Mesothelial cell of epicardium (in vitro differentiated cells): ENCODE data around the gene KRT37. TPM values are rescaled to one million over a fixed set of nuclear protein-coding genes. Genes with fewer than 3 reads are reported as not detected.

Experiments used
- DNase-seq, 2 experiments: peaks; one replicate each; pipeline ENCODE4 v3.0.0; 2021; ENCODE audit warnings: low spot score in 2 of 2; ENCODE audit not compliant: unreplicated experiment in 2 of 2
- H3K27ac Mint-ChIP-seq: 2 replicates; pipeline ENCODE4 v1.8.0; 2021; ENCODE audit warnings: mixed read lengths
- H3K27me3 Mint-ChIP-seq: 2 replicates; pipeline ENCODE4 v1.8.0; 2021; ENCODE audit warnings: low read depth, mixed read lengths
- H3K36me3 Mint-ChIP-seq: 2 replicates; pipeline ENCODE4 v1.8.0; 2021; ENCODE audit warnings: mixed read lengths
- H3K4me1 Mint-ChIP-seq: 2 replicates; pipeline ENCODE4 v1.8.0; 2021; ENCODE audit warnings: mixed read lengths
- H3K4me3 Mint-ChIP-seq: 2 replicates; pipeline ENCODE4 v1.8.0; 2021; ENCODE audit warnings: mild to moderate bottlenecking, moderate library complexity, mixed read lengths
- H3K9me3 Mint-ChIP-seq: 2 replicates; pipeline ENCODE4 v1.8.0; 2021; ENCODE audit warnings: mixed read lengths
- total RNA-seq: library from RNA; stranded (reverse); gene quantifications from 3 replicates; pipeline ENCODE4 v1.2.1, GENCODE V29; 2021
- TF ChIP-seq, protein P1 (sequence below): fragments of 200-600 bp; sonication (generic); IDR thresholded peaks from one replicate; pipeline ENCODE4 v1.5.0; 2021; ENCODE audit warnings: antibody characterized with exemption; ENCODE audit not compliant: unreplicated experiment

The KRT37 gene
- total RNA-seq, 1 donor from 2014 or later, result not detected

DNA sequence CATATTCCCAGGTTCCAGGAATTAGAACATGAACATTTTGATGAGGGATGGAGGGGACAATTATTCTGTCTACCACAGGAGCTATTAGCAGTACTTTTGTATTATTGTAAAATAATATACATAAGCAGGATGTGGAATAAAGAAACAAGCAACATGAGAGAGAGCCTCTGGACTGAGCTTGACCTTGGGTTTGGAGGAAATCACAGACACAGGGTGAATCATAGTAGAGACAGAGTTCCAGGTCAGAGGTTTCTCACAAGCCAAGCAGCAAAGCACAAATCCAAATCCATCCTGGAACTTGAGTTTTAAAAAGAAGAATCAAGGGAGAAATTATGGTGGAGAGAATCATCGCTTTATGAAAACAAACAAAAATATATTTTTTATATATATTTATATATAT is 32.1 kb downstream of the KRT37 start:
- Mint-ChIP-seq H3K9me3 (no peaks in the 10 kb centered on the region), H3K27ac (no peak overlapping the region), H3K36me3 (peaks cover 2% of the 10 kb centered on the region), H3K4me1 (peaks cover 28% of the 10 kb centered on the region), H3K27me3 (no peaks in the 10 kb centered on the region), H3K4me3 (no peak overlapping the region)
- TF ChIP-seq, protein P1, sequence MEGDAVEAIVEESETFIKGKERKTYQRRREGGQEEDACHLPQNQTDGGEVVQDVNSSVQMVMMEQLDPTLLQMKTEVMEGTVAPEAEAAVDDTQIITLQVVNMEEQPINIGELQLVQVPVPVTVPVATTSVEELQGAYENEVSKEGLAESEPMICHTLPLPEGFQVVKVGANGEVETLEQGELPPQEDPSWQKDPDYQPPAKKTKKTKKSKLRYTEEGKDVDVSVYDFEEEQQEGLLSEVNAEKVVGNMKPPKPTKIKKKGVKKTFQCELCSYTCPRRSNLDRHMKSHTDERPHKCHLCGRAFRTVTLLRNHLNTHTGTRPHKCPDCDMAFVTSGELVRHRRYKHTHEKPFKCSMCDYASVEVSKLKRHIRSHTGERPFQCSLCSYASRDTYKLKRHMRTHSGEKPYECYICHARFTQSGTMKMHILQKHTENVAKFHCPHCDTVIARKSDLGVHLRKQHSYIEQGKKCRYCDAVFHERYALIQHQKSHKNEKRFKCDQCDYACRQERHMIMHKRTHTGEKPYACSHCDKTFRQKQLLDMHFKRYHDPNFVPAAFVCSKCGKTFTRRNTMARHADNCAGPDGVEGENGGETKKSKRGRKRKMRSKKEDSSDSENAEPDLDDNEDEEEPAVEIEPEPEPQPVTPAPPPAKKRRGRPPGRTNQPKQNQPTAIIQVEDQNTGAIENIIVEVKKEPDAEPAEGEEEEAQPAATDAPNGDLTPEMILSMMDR, result no peak
- DNase-seq, result no peak

DNA sequence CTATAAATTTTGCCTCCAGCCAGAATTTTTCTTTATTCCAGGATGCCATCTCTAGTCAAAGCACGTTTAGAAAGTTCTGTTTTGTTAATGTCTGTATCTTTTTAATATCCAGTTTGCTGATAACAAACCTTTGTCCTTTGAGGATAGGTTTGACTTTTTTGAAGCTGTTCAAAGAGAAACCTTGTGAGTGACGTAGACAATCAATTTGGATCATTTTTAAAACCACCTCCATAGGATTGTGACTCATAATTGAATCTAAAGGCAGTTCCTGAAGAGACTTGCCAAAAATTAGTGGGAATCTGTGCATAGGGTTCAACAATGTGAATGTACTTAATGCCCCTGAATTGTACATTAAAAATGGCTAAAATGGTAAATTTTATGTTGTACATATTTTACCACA is 32.9 kb downstream of the KRT37 start:
- Mint-ChIP-seq H3K4me1 (peaks cover 25% of the 10 kb centered on the region), H3K27ac (no peak overlapping the region), H3K36me3 (peaks cover 5% of the 10 kb centered on the region), H3K27me3 (no peaks in the 10 kb centered on the region), H3K9me3 (peaks cover 3% of the 10 kb centered on the region), H3K4me3 (no peak overlapping the region)
- TF ChIP-seq, protein P1, result no peak
- no peak for DNase-seq

DNA sequence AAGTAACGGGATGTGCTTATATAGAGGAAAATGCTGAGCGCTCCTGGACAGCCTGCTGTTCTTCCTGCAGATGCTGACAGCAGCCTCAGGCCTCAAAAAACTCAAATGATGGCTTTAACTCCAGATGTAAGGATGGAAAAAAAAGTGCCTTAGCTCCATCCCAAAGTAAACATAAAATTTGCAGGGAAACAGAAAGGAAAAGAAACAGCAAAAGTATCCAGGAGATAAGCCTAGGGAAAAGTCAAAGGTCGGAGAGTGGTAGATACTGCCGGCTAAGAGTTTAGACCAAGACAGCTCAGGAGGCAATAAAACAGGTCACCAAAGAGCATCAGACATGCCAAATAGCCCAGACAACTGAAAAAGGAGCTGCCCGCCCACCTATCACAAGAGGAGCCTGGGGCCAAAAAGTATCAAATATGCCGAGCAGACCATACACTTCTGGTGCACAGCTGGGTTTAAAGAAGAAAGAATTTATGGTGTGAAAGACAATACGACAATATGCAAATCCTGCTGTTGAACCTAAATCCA is 33.9 kb downstream of the KRT37 start:
- no peak for DNase-seq
- no peak overlapping the region for H3K27ac Mint-ChIP-seq
- TF ChIP-seq, protein P1, result no peak

DNA sequence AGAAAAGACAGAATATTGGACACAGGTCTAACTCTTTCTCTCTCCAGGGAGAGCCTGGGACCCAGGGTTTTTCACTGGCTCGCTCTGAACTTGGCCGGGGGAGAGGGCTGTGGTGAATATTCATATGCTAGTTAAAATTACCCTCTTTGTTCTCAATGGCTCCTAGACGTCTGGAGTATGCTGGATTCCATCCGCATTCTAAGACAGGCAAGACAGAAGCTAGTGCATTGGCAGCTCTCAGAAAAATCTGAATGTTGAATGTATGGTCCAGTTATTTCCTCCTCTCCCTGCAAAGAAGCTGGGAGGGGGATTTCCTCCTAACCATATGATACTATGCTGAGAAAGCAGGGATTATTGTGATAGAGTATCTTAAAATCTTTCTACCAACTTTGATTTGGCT is 36.7 kb downstream of the KRT37 start:
- DNase-seq, result no peak
- H3K4me3 Mint-ChIP-seq, result no peak overlapping the region
- peaks cover 10% of the 10 kb centered on the region for H3K9me3 Mint-ChIP-seq
- H3K27ac Mint-ChIP-seq, result no peak overlapping the region
- TF ChIP-seq, protein P1, result no peak
- H3K36me3 Mint-ChIP-seq, result peaks cover 6% of the 10 kb centered on the region
- H3K27me3 Mint-ChIP-seq, result no peaks in the 10 kb centered on the region
- H3K4me1 Mint-ChIP-seq, result peaks cover 13% of the 10 kb centered on the region

More for the DNA sequence above, 33.9 kb downstream of the KRT37 start:
- H3K36me3 Mint-ChIP-seq, result peaks cover 6% of the 10 kb centered on the region
- H3K9me3 Mint-ChIP-seq, result peaks cover 10% of the 10 kb centered on the region
- H3K4me1 Mint-ChIP-seq, result peaks cover 14% of the 10 kb centered on the region
- H3K27me3 Mint-ChIP-seq, result no peaks in the 10 kb centered on the region
- H3K4me3 Mint-ChIP-seq, result no peak overlapping the region

DNA sequence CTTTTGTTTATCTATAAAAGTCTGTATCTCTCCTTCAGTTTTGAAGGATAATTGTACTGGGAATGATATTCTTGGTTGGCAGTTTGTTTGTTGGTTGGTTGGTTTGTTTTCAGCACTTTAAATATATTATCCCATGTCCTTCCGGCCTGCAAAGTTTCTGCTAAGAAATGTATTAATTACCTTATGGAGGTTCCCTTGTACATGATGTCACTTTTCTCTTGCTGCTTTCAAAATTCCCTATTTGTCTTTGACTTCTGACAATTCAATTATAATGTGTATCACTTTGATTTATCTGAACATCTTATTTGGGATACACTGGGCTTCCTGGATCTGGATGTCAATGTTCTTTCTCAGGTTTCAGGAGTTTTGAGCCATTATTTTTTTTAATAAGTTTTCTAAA is 38.2 kb downstream of the KRT37 start:
- Mint-ChIP-seq H3K27me3 (no peaks in the 10 kb centered on the region), H3K9me3 (peaks cover 10% of the 10 kb centered on the region), H3K36me3 (peaks cover 6% of the 10 kb centered on the region), H3K27ac (no peak overlapping the region), H3K4me3 (no peak overlapping the region), H3K4me1 (peaks cover 10% of the 10 kb centered on the region)
- TF ChIP-seq, protein P1, result no peak
- no peak for DNase-seq

DNA sequence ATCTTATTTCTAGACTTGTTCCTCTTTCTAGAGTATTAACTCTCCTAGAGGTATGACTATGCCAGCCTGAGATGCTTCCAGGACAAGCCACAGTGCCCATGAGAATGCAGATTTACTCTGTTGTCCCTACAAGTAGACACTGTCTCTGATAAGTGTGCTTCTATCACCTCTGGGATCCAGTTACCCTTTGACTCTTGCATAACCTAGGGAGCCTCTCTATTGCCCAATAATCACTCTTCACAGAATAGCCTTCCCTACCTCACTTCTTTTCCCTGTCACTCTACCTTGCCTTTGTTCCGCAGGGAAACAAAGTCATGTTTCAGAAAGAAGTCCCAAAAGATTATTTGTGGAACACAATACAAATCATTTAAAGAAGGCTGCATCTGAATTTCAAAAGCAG is 40.7 kb downstream of the KRT37 start:
- H3K36me3 Mint-ChIP-seq, result peaks cover 6% of the 10 kb centered on the region
- H3K9me3 Mint-ChIP-seq, result peaks cover 10% of the 10 kb centered on the region
- no peak overlapping the region for H3K4me3 Mint-ChIP-seq
- H3K27ac Mint-ChIP-seq, result no peak overlapping the region
- DNase-seq, result no peak
- H3K4me1 Mint-ChIP-seq, result no peaks in the 10 kb centered on the region
- TF ChIP-seq, protein P1, result no peak
- H3K27me3 Mint-ChIP-seq, result no peaks in the 10 kb centered on the region
